IMR-90 (cell line): ENCODE data around the gene SPG11.

Experiments used
- CEBPB ChIP-seq: IDR thresholded peaks from 2 replicates; pipeline ENCODE4 v1.6.1; 2012; ENCODE audit warnings: low read depth, low read length, improper control_type of control experiment
- CHD1 ChIP-seq: IDR thresholded peaks from 2 replicates; pipeline ENCODE4 v1.6.1; 2012; ENCODE audit warnings: low read depth, low read length, improper control_type of control experiment
- CTCF ChIP-seq: conservative IDR thresholded peaks from 2 replicates; pipeline ENCODE4 v1.5.1; 2012; ENCODE audit warnings: mild to moderate bottlenecking, low read depth, low read length, improper control_type of control experiment
- MAFK ChIP-seq: IDR thresholded peaks from 2 replicates; pipeline ENCODE4 v1.6.1; 2012; ENCODE audit warnings: low read depth, low read length, improper control_type of control experiment
- NFE2L2 ChIP-seq: fragments of 150-350 bp; IDR thresholded peaks from 2 replicates; pipeline ENCODE4 v1.6.1; 2016; ENCODE audit warnings: low read depth, mild to moderate bottlenecking, low read length
- POLR2A ChIP-seq: IDR thresholded peaks from 2 replicates; pipeline ENCODE4 v1.6.1; 2012; ENCODE audit warnings: mild to moderate bottlenecking, low read depth, low read length
- RAD21 ChIP-seq: IDR thresholded peaks from 2 replicates; pipeline ENCODE4 v1.6.1; 2012; ENCODE audit warnings: low read length, improper control_type of control experiment
- RCOR1 ChIP-seq: IDR thresholded peaks from 2 replicates; pipeline ENCODE4 v1.6.1; 2012; ENCODE audit warnings: mild to moderate bottlenecking, low read length, improper control_type of control experiment; ENCODE audit not compliant: insufficient replicate concordance
- SMC3 ChIP-seq: fragments of 150-350 bp; IDR thresholded peaks from 2 replicates; pipeline ENCODE4 v1.6.1; 2016; ENCODE audit warnings: low read depth, mild to moderate bottlenecking, antibody characterized with exemption, low read length, moderate library complexity

- TF ChIP-seq RCOR1 (no peak), CTCF (no peak), CEBPB (no peak), CHD1 (no peak), POLR2A (no peak), RAD21 (no peak), NFE2L2 (no peak), SMC3 (no peak), MAFK (no peak)
These were observed 16.4 kb downstream of the SPG11 start for GRCh38 chr15:44647036-44647435.
